ENCODE measurements around the gene SDCCAG8. TPM values are rescaled to one million over a fixed set of nuclear protein-coding genes. Genes with fewer than 3 reads are reported as not detected.
"Not testable (repeated sequence)": the region's sequence is repeated elsewhere in the genome, so short reads cannot be mapped to it uniquely, and the experiment has no call there.

SDCCAG8 gene
- 21.1 TPM for total RNA-seq
- long read RNA-seq, transcript SDCCAG8-201 (18 exons, 2,567 nt) = major isoform, 7 of 27 reads
- long read RNA-seq, partial matches to known transcripts = 2 of 27 reads
- long read RNA-seq, other reads (novel, unspliced or antisense) = 18 of 27 reads

DNA sequence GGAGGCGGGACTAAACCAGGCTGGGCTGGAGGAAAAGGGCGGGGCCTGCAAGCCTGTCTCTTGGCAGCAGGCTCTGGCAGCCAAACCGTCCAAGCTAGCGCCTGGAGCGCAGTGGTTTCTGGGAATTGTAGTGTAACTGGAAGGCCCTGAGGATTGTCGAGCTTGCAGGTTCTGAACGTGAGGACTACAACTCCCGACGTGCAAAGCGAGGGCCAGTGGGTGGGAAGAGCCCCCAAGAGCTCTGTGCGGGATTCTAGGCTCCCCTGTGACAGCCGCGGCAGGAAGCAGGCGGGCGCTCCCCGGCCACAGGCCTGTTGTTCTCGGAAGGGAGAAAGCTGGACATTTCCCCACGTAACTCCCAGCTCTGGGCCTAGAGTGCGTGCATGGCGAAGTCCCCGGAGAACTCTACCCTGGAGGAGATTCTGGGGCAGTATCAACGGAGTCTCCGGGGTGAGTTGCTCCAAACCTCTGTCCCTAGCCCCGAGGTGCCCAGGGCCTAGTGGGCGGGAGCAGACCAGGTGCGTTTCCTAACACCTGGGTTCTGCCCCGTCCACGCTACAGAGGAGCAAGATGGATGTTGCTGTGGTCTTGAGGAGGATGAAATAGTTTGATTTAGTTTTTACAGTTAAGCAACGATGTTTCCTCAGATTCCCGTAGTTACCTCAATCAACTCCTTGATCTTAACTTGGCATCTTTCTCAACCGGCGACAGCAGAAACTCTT is at the start of gene SDCCAG8:
Gene SDCCAG8, plus strand, starts transcription at position 251 of the 722 bp plus-strand sequence. Its CDS starts 133 bp downstream, at position 384.
- ATAC-seq (peak; percentile 92), DNase-seq (peak; percentile 97)
- intact Hi-C loops (cut with micrococcal nuclease) = no loop called here

DNA sequence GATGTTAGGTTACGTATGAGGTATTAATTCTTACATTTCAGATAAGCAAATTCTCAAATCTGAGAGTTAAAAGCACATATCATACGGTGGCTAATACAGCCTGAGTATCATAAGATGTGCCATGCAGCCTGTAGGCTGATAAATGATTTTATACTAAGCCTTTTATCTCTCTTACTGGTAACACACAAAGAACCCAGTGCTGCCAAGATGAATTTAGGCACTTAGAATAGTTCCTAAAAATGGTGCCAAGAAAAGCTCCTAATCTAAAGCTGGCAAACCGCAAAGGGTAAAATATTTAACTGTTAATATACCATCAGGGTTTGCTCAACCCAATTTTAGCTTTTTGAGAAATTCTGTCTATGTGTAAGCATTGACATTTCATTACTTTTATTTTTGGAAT is 43.9 kb upstream of the SDCCAG8 start:
- peak; percentile 90 for ATAC-seq
- intact Hi-C loops (cut with micrococcal nuclease); DNase-seq: not testable (repeated sequence)

DNA sequence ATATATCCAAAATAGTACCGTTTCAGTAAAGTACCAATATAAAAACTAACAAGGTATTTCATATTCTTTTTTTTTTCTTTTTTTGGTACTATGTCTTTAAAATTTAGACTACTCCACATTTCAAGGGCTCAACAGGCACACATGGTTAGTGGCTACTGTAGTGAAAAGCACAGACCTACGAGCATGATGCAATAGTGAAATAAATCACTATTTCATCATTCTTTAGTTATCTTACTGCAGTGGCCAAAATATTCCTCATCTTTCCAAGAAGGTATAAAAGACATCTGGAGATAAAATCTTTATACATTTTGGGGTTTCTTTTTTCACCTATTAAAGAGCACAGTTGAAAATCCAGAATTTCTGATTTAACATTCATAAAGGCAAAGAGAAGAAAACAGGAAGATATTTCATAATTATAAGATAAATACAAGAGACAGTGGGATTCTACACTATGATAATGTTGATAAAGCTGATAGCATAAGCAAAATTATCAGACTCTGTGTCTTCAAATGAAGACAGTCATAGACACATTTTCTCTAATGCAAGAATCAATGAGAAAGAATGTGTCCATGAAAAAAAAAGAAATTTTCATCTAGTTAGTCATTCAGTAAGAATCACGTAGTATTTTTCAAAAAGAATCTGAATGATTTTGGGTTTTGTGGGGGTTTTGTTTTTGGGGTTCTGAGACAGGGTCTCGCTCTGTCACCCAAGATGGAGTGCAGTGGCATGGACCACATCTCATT is 42.6 kb upstream of the SDCCAG8 start:
- DNase-seq (no peak), ATAC-seq (peak; percentile 73)
- intact Hi-C loops (cut with micrococcal nuclease) = no loop called here

DNA sequence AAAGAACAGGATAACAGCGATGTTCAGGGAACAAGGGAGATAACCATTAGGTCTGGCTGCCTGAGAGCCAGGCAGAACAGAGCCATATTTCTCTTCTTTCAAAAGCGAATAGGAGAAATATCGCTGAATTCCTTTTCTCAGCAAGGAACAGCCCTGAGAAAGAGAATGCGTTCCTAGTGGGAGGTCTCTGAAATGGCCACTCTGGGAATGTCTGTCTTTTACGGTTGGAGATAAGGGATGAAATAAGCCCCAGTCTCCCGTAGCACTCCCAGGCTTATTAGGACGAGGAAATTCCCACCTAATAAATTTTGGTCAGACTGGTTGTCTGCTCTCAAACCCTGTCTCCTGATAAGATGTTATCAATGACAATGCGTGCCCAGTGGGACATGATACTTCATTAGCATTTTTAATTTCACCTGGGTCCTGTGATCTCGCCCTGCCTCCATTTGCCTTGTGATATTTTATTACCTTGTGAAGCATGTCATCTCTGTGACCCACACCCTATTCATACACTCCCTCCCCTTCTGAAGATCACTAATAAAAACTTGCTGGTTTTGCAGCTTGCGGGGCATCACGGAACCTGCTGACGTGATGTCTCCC is 40.5 kb upstream of the SDCCAG8 start:
- intact Hi-C loops (cut with micrococcal nuclease) = not testable (repeated sequence)

DNA sequence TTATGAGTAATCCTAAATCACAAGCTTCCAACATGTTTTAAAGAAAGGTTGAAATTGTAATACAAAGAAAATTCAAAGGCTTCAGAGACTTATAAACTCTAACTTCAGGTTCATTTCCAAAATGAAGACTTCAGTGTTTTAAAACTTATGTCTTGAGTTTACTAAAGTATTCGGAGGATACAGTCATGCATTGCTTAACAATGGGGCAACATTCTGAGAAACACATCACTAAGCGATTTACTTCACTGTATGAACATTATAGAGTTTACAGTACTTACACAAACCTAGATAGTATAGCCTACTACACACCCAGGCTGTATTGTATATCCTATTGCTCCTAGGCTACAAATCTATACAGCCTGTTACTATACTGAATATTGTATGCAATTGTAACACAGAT is 39.1 kb upstream of the SDCCAG8 start:
- intact Hi-C loops (cut with micrococcal nuclease) = no loop called here
- no peak for DNase-seq
- no peak for ATAC-seq

More for the DNA sequence above, 40.5 kb upstream of the SDCCAG8 start:
- not testable (repeated sequence) for DNase-seq, ATAC-seq

DNA sequence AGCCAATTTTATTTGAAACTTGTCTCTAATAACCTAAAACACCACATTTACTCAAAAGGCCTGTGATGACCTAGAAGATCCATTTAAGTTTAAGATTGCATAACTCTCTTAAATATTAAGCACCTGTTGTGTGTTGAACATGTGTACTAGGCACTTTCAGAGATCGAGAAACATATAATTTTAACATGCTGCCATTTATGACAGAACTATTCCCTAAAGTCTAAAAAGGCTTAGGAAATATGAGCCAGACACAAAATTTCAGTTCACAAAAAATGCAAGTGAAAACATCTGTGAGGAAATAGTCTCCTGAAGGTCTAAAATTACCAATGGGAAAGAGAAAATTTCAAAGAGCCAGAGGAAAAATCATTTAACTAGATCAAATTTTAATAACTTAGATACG is 38.5 kb upstream of the SDCCAG8 start:
- intact Hi-C loops (cut with micrococcal nuclease) = no loop called here
- no peak for ATAC-seq
- no peak for DNase-seq

DNA sequence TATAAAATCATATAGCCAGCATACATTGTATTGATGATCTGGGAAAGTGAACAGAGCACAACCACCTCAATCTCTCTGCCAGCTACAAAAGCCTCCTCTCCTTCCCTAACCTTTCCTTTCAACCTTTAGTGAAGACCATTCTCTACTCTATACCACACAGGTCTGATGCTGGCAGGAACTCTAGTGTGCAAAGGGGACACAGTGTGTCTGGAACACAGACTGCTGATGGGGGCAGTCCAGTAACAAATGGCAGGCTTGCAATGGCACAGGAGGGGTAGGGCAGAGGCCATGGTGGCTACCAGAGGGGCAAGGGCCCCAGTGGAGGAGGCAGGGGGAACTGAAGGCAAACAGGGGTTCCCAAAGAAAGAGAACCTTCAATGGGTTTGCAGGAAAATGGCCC is 37.8 kb upstream of the SDCCAG8 start:
- intact Hi-C loops (cut with micrococcal nuclease) = no loop called here
- peak; percentile 32 for ATAC-seq

DNA sequence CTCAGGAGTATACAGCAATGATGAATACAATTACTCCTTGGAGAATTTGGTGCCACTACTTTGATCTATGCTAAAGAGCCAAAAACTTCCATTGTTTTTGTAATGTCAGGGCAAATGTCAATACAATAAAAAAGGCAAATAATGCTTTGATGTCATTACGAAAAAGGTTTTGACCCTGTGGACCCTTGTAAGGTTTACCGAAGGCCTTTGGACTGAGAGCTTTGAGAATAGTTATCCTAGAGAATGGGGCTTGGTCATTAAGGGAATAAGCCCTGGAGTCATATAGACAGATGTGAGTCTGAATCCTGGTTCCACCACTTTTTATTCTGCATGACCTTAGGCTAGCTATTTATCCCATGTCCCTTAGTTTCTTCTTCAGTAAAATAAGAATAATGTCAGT is 28.2 kb upstream of the SDCCAG8 start:
- ATAC-seq = no peak
- no peak for DNase-seq
- intact Hi-C loops (cut with micrococcal nuclease) = no loop called here

More for the DNA sequence above, 37.8 kb upstream of the SDCCAG8 start:
- DNase-seq = no peak

DNA sequence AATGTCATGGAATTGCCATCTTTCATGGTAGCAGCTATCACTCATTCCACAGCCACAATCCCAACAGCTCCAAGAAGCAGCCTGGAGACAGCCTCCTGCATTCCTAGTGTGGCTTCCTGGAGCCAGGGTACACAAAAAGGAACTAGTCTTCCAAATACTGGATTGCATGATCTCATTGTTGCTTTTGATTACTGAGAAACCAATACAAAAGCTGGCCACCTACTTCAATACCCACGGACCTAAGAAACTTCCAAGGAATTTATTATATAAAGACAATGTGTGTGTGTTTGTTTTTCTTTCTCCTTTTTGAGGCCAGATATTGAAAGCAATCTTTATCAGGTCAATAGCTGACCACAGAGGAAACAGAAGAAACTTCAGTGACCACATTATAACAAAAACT is 26.3 kb upstream of the SDCCAG8 start:
- intact Hi-C loops (cut with micrococcal nuclease) = no loop called here
- DNase-seq (no peak), ATAC-seq (no peak)

DNA sequence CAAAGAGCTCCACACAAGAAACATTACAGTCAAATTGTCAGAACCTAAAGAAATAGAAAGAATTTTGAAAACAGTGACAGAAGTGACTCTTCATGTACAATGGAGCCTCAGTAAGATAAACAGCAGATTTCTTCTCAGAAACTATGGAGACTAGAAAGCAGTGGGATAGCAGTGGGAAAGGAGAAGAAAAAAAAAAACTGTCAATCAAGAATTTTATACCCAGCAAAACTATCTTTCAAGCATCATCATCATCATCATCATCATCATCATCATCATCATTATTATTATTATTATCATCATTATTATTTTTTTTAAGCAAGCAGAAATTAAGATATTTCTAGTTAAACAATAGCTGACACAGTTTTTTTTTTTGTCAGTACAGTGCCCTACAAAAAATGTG is 24.9 kb upstream of the SDCCAG8 start:
- ATAC-seq (no peak), DNase-seq (no peak)
- intact Hi-C loops (cut with micrococcal nuclease) = no loop called here

DNA sequence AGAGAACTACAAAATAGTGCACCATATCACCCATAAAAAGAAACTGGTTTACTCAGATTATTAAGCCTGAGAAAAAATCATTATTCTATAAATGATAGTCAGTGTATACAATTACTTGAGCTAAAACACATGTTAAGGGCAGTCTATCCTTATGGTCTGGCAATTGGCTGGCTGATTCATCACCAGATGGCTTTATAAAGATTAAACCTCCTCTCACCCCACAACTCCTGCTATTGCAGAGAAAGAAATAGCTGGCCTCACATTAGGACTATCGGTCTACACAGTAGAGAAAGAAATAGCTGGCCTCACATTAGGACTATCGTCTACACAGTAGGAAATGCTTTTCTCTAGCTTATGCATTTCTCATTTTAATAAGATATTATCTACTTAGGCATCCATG is 21.9 kb upstream of the SDCCAG8 start:
- peak; percentile 36 for ATAC-seq
- intact Hi-C loops (cut with micrococcal nuclease) = no loop called here
- DNase-seq = no peak

DNA sequence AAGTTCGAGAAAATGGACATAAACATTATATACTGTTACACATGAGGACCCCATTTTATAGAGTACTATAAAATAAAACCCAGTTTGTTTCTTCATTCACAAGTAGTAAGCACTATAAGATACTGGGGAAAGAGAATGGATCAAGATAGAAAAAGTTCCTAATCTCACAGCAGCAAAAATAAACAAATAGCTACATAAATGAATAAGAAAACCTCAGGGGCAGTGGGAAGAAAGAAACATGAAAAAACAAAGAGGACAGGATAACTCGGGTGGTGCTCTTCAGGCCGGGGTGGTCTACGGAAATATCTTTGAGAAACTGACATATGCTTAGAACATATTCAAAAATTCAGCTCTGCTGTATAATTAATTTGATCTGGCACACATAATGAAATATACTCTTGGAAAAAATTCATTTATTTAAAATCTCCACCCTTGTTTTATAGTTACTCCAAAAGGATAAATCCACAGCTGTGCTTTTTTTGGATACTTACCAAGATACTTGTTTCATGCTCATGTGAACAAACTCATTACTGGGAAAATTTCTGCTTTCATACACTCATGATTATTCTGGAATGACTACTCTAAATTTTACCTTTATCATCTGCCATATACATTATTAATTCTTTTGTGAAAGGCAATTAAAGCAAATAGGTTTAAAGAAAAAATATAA is 20.7 kb upstream of the SDCCAG8 start:
- DNase-seq (no peak), ATAC-seq (peak; percentile 67)
- intact Hi-C loops (cut with micrococcal nuclease) = no loop called here

DNA sequence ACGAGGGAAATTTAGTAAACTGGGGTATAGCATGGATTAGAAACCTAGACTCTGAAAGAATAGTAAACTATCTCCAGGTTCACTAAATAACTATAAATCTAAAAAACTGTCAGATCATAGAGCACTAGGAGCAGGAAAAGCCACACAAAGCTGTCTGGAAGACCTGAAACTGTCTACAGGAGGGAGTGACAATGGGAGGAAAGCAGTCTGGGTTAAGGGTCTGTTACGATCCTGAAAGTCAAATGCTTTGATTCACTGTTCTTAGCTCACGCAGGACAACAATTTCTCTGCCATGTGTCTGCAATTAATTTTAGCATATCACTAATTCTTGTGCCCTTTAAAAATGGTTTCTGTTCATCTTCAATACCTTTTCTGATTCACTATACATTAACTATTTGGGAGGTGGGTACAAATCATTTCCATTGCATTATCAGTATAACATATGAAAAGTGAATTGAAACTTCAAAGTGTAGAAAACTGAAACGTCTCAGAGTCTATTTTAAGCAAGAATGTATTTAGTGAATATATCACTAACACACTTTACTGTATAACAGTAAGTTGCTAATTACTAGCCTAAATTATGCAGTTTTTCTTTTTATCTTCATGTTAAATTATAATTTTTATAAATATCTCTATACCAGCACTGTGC is 19.1 kb upstream of the SDCCAG8 start:
- intact Hi-C loops (cut with micrococcal nuclease) = no loop called here
- no peak for DNase-seq
- ATAC-seq = peak; percentile 39

DNA sequence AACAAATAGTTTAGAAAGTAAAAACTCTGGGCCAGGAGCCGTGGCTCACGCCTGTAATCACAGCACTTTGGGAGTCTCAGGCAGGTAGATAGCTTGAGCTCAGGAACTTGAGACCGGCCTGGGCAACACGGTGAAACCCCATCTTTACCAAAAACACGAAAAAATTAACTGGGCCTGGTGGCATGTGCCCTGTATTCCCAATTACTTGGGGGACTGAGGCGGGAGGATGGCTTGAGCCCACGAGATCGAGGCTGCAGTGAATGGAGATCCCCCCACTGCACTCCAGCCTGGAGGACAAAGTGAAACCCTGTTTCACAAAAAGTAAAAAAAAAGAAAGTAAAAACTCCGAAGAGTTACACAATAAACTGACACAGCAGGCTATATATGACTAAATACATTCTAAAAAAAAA is 11.4 kb upstream of the SDCCAG8 start:
- ATAC-seq = no peak
- DNase-seq = no peak
- intact Hi-C loops (cut with micrococcal nuclease) = no loop called here

DNA sequence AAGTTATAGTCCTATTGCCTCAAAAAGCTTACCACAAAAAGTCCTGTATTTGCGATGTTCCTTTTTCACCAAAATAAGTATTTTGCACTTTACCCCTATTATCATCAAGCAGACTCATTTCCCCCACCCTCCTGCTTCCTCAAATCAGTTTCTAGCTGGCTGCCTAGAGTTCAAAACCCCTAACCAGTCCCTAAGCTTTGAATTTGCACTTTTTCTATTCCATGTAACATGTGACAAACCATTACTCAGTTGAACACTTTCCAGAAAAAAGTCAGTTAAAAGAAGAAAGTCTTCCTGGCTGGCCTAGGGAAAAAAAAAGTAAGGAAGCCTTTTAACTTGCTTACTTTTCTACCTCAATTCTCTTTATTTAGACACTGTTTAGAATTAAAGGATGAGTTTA is 8.9 kb upstream of the SDCCAG8 start:
- DNase-seq = no peak
- intact Hi-C loops (cut with micrococcal nuclease) = no loop called here
- ATAC-seq = peak; percentile 53

DNA sequence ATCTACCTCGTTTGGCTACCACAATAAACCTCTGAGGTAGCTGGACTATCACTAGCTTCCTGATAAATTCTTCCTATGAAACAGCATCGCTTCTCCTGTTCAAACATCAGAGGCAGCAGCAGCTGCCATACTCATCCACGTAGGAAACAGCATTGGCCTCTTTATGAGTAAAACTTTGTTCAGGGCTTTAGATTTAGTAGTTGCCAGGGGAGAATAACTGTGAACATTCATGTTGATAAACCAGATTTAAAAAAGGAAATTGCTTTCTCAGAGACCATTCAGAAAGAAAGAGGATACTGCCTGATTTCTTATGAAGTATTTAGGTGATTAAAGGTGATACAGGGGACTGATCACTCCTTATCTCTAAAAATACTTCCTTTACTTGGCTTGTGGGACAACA is 7.9 kb upstream of the SDCCAG8 start:
- ATAC-seq = no peak
- intact Hi-C loops (cut with micrococcal nuclease) = no loop called here
- DNase-seq = no peak

DNA sequence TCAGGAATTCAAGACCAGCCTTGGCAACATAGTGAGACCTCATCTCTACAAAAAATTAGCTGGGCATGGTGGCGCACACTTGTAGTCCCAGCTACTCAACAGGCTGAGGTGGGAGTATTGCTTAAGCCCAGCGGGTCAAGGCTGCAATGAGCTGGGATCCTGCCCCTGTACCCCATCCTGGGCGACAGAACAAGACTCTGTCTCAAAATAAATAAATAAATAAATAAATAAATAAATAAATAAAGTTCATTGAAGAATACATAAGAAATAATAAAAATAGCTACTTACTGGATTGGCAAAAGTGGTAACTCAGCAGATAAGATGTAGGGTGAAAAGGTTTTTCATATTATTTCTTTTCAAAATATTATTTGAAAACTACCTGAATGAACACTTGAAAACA is 6.6 kb upstream of the SDCCAG8 start:
- DNase-seq (no peak), ATAC-seq (no peak)
- intact Hi-C loops (cut with micrococcal nuclease) = no loop called here

DNA sequence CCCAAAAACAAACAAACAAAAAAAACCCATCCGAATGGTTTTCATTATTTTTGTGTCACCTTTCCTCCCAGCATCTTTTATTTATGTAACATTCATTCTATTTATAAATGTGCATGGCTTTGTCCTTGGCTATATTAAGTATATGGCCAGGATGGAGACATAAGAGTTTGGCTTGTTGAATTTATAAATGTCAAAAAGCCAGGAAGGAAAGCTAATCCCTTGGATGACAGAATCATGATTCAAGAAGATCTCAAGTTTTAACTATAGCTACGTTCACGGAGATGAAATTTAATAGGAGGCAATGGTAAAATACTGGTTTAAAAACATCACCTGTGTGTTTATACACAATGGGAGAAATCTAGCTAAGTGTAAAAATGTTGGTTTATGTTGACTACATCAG is 5.7 kb upstream of the SDCCAG8 start:
- no peak for ATAC-seq
- intact Hi-C loops (cut with micrococcal nuclease) = no loop called here
- no peak for DNase-seq

DNA sequence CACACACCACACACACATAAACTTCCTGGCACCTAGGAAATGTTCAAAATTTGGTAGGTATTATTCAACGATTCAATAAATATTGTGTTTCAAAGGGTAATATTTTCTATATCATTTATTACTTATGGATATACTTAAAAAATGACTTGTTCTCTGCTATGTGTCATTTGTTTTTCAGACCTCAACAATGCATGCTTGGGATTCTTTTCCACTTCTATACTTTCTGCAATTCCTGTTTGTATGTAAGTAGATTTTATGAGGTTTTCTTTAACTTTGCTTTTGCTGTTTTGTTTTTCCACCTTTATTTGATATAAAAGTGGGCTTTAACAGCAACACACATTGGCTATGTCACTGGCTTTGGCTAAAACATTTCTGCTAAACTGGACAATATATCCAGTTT is 4.3 kb upstream of the SDCCAG8 start:
- intact Hi-C loops (cut with micrococcal nuclease) = no loop called here
- DNase-seq (no peak), ATAC-seq (no peak)
